Measurements from ENCODE around the gene PRAMEF2.

DNA sequence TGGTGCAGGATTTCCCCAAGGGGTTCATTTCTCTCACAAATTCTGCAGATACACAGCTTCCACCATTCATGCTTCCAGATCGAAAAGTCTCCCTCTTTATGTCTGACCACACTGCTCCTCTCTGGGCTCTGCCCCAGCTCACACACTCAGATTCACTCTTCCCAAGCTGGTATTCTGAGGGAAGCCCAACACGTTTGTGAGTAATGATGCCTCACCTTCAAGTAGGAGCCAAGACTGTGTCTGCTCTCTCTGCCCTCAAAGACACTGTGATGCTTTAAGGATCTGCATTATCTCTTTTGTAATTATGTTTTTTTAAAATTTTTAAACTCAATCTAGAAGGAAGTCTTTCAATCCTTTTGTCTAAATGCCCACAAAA, 45.5 kb upstream of the PRAMEF2 start:
- TF ChIP-seq HDAC2 (IDR thresholded peaks at IDR 0.05; ENCODE audit: borderline replicate concordance in 1 of 2, low read depth in 2 of 2, low read length in 2 of 2): no peak
- TF ChIP-seq SIN3A (conservative IDR thresholded peaks at IDR 0.05 in 1 of 2, IDR thresholded peaks at IDR 0.05 in 1 of 2; ENCODE audit: low read depth in 1 of 2, low read length in 2 of 2): no peak
- no peak for TF ChIP-seq RFX5 (IDR thresholded peaks at IDR 0.05; ENCODE audit: borderline replicate concordance, low read depth, low read length)
- TF ChIP-seq, protein P1, sequence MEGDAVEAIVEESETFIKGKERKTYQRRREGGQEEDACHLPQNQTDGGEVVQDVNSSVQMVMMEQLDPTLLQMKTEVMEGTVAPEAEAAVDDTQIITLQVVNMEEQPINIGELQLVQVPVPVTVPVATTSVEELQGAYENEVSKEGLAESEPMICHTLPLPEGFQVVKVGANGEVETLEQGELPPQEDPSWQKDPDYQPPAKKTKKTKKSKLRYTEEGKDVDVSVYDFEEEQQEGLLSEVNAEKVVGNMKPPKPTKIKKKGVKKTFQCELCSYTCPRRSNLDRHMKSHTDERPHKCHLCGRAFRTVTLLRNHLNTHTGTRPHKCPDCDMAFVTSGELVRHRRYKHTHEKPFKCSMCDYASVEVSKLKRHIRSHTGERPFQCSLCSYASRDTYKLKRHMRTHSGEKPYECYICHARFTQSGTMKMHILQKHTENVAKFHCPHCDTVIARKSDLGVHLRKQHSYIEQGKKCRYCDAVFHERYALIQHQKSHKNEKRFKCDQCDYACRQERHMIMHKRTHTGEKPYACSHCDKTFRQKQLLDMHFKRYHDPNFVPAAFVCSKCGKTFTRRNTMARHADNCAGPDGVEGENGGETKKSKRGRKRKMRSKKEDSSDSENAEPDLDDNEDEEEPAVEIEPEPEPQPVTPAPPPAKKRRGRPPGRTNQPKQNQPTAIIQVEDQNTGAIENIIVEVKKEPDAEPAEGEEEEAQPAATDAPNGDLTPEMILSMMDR (IDR thresholded peaks at IDR 0.05; ENCODE audit: control extremely low read depth in 1 of 3, insufficient read depth in 1 of 3, low read depth in 1 of 3, low read length in 3 of 3): no peak
- TF ChIP-seq POLR2AphosphoS5 (IDR thresholded peaks at IDR 0.05; ENCODE audit: low read depth, low read length): no peak
- TF ChIP-seq HDAC6 (IDR thresholded peaks at IDR 0.05; ENCODE audit: low read depth, low read length): no peak
- TF ChIP-seq YY1 (IDR thresholded peaks at IDR 0.05; ENCODE audit: low read depth, low read length): no peak
- TF ChIP-seq, protein P2, sequence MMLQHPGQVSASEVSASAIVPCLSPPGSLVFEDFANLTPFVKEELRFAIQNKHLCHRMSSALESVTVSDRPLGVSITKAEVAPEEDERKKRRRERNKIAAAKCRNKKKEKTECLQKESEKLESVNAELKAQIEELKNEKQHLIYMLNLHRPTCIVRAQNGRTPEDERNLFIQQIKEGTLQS (IDR thresholded peaks at IDR 0.05; ENCODE audit: insufficient read depth, low read depth, low read length): no peak
- no peak for TF ChIP-seq GABPA (IDR thresholded peaks at IDR 0.05; ENCODE audit: borderline replicate concordance, insufficient read depth, low read length)
- TF ChIP-seq KDM1A (IDR thresholded peaks at IDR 0.05; ENCODE audit: borderline replicate concordance, low read length): no peak
- TF ChIP-seq BRCA1 (IDR thresholded peaks at IDR 0.05; ENCODE audit: low read depth, low read length): no peak
- no peak for TF ChIP-seq EGR1 (IDR thresholded peaks at IDR 0.05; ENCODE audit: borderline replicate concordance, low read depth, low read length)
- TF ChIP-seq ZNF274 (IDR thresholded peaks at IDR 0.05; ENCODE audit: borderline replicate concordance, extremely low read depth, low read length): no peak

Data from H1 (cell line).